H1 (cell line): ENCODE results near the gene RPTN.

Experiments used
- CBX5 ChIP-seq: fragments of 300-800, 300-1000 bp; sonication (generic); IDR thresholded peaks from 2 replicates; pipeline ENCODE4 v1.7.1; 2016; ENCODE audit warnings: antibody characterized with exemption, low read length, low read depth
- EZH2 ChIP-seq: fragments of 200-600 bp; sonication (generic); IDR thresholded peaks from 2 replicates; pipeline ENCODE4 v1.7.1; 2012; ENCODE audit warnings: low read depth, mild to moderate bottlenecking, moderate library complexity, low read length, inconsistent platforms; ENCODE audit not compliant: severe bottlenecking
- JUND ChIP-seq: IDR thresholded peaks from 2 replicates; pipeline ENCODE4 v1.6.1; 2011; ENCODE audit warnings: mild to moderate bottlenecking, improper control_type of control experiment, low read length
- KDM1A ChIP-seq: fragments of 200-600, 300-600 bp; sonication (generic); IDR thresholded peaks from 2 replicates; pipeline ENCODE4 v1.7.1; 2016; ENCODE audit warnings: mild to moderate bottlenecking, low read length, borderline replicate concordance
- SIN3A ChIP-seq, 2 experiments: IDR thresholded peaks in 1 of 2; conservative IDR thresholded peaks in 1 of 2; 2 replicates each; pipeline ENCODE4 v1.6.1; 2011 to 2012; ENCODE audit warnings: low read length in 2 of 2, improper control_type of control experiment in 1 of 2, low read depth in 1 of 2, mild to moderate bottlenecking in 1 of 2
- TF ChIP-seq, protein P1 (sequence below): IDR thresholded peaks from 2 replicates; pipeline ENCODE4 v1.6.1; 2011; ENCODE audit warnings: low read depth, mild to moderate bottlenecking, low read length; ENCODE audit not compliant: insufficient read depth

DNA sequence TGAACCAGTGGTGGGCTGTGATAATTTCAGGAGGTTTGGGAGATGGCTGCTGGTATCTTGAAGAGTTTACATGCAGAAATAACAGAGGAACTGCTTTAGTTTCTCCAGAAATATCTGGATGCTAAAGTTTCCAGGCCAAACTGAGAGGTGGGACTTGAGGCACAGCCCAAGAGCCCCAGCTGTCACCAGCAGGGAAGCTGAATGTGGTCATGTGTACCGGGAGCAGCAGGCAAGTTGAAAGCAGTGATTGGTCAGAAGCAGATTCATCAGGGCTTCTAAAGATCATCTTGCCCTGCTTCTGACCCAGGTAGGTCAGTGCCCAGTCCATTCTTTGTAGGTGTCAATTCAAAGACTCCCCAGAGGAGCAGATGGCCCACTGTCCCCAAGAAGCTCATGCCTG lies 7.9 kb upstream of the RPTN start:
- TF ChIP-seq JUND = no peak
- TF ChIP-seq CBX5 = no peak
- TF ChIP-seq, protein P1, sequence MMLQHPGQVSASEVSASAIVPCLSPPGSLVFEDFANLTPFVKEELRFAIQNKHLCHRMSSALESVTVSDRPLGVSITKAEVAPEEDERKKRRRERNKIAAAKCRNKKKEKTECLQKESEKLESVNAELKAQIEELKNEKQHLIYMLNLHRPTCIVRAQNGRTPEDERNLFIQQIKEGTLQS = no peak
- TF ChIP-seq EZH2 = no peak
- no peak for TF ChIP-seq SIN3A (conservative IDR thresholded peaks at IDR 0.05 in 1 of 2, IDR thresholded peaks at IDR 0.05 in 1 of 2; ENCODE audit: low read depth in 1 of 2, low read length in 2 of 2)
- TF ChIP-seq KDM1A = no peak
